NCI-H1417 (cell line): ENCODE measurements around the gene ITLN1.
"Not testable (repeated sequence)": the region's sequence is repeated elsewhere in the genome, so short reads cannot be mapped to it uniquely, and the experiment has no call there.

Experiments
- DNase-seq, 3 experiments: peaks; one replicate each; lab custom pipeline; 2025; lab: John Stamatoyannopoulos, UW

The ITLN1 gene

GRCh38 chr1:160883581-160884513, 1.1 kb downstream of the ITLN1 start:
- DNase-seq = no peak

- no peak for DNase-seq
These were observed 2.4 kb downstream of the ITLN1 start for GRCh38 chr1:160882582-160882981.

GRCh38 chr1:160881264-160881663, 3.7 kb downstream of the ITLN1 start:
- not testable (repeated sequence) for DNase-seq

DNA sequence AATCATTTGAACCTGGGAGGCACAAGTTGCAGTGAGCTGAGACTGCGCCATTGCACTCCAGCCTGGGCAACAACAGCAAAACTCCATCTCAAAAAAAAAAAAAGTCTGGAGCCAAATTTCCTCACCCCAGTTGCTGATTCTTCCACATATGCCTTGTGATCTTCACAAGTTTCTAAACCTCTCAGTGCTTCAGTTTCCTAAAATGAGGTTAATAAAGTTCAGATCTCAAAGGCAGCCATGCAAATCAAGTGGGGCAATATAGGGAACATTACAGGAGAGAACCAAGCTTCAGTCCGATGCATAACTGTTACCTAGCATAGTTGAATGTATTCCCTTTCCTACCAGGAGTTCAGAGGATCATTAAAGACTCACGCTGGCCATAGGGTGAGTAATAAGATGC, 4.8 kb downstream of the ITLN1 start:
- no peak for DNase-seq

DNA sequence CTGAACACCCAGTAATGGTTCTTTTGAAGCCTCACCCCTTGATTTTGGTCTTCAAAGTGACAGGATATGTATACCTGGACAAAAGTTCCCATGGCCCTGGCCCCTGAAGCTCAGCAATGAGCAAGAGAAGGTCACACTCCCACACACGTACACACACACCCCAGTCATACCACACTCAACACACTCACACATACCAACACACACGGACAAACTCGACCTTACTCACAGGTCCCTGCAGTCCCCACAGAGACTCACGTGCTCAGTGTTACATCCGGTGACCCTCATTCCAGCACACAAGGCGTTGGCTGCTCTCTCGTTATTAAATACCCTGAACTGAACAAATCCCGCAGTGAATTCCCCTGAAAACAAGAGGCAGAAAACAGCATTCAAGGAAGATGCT, 5.9 kb downstream of the ITLN1 start:
- no peak for DNase-seq

DNA sequence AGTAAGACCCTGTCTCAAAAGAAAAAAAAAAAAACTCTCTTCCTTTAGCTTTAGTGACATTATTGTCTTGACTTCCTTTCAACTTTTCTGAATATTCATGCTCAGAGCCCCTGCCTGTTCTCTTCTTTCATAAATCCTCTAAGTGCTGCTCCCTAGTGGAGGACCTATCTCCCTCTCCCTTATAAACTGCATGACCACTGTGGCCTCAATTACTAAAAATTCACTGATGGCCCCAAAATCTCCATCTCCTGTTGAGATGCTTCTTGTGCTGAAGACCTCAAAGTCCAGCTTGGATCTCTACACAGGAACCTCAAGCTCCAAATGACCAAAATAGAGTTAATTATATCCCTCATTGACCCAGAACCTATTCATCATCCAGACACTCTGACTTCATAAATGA, 7.8 kb downstream of the ITLN1 start:
- no peak for DNase-seq

- DNase-seq = no peak
These were observed 8.7 kb downstream of the ITLN1 start for GRCh38 chr1:160876311-160876710.

- not testable (repeated sequence) for DNase-seq
These were observed 9.4 kb downstream of the ITLN1 start for GRCh38 chr1:160875591-160875990.

GRCh38 chr1:160874935-160875334, 10.0 kb downstream of the ITLN1 start:
- no peak for DNase-seq

DNA sequence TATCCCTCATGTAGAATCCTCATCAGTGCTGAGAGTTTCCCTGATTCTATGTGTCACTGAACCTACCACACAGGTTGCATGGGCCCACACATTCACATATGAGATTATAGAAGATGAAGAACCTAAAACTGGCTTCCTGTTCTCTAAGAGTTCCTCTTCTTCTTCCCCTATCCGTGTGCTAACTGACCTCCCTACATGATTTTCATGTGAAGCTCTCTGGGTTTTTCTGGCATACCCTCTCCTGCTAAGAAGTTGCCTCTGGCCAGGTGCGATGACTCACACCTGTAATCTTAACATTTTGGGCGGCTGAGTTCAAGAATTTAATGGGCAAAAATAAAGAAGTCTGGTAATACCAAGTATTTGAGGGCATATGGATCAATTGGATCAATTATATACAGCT, 16.8 kb downstream of the ITLN1 start:
- no peak for DNase-seq

DNA sequence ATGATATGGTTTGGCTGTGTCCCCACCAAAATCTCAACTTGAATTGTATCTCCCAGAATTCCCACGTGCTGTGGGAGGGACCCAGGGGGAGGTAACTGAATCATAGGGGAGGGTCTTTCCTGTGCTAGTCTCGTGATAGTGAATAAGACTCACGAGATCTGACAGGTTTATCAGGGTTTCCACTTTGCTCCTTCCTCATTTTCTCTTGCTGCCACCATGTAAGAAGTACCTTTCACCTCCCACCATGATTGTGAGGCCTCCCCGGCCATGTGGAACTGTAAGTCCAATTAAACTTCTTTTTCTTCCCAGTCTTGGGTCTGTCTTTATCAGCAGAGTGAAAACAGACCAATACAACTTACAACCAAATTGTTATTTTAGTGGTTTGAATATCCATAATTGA, 17.3 kb downstream of the ITLN1 start:
- DNase-seq = not testable (repeated sequence)

- DNase-seq = no peak
These were observed 18.2 kb downstream of the ITLN1 start for GRCh38 chr1:160866695-160867260.

- no peak for DNase-seq
These were observed 18.8 kb downstream of the ITLN1 start for GRCh38 chr1:160866001-160866694.

- no peak for DNase-seq
These were observed 19.6 kb downstream of the ITLN1 start for GRCh38 chr1:160865337-160865736.

GRCh38 chr1:160864173-160864572, 20.8 kb downstream of the ITLN1 start:
- no peak for DNase-seq

GRCh38 chr1:160863774-160864131, 21.2 kb downstream of the ITLN1 start:
- no peak for DNase-seq

DNA sequence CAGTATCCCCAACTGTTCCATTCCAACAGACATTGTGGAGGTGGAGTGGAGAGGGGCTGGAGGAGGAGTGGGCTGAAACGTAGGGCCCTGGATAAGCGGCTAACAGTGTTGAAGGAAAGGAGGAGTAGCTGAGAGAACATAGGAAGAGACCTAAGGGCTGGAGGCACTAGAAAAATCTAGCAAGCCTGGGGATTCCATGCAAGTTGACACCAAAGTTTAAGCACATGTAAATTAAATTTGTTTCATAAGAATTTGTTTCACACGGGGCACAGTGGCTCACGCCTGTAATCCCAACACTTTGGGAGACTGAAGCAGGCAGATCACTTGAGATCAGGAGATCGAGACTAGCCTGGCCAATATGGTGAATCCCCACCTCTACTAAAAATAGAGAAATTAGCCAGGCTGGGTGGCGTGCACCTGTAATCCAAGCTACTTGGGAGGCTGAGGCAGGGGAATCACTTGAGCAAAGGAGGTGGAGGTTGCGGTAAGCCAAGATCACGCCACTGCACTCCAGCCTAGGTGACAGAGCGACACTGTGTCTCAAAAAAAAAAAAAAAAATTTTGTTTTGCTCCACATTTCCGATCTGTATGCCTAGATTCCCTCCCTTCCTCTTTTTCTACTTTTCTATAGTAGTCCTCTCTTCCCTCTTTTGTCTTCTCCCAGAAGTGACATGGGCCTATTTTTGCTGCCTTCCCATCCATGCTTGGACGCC, 21.8 kb downstream of the ITLN1 start:
- DNase-seq = no peak

DNA sequence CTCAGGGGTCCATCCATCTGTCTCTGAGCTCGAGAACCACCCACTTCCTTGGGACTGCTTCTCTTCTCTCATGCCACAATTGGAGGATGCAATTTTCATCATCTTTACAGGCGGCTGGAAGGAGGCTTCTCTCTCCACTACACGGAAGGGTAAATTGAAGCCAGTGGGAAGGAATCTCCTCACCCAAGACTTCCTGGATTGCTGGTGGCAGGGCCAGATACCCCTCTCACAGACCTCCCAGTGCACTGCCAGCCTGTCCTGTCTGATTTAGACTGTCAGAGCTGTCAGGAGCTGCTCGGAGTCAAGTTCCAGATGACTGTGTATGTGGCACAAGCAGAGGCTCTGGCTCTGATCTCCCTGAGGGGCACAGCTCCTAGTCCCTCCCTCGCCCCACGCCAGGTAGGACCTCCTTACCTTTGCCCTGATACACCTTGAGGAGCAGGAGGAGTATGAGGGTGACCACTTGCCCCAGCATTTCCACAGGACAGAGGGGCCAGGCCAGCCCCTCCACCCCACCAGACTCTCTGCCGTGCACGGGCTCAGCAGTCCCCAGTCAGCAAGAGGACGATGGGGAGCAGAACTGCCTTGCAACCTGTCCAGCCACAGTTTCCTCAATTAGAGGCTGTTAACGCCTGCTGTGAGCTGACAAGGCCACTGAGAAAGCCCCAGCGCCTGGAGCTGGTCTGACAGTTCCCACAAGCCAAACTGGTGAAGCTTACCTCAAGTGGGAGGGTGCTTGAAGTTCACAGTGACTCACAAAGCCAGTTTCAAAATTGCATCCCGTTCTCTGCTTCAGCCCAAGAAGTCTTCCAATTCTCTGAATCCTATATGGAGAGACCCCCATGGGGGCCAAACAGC, 22.5 kb downstream of the ITLN1 start, which contains the start of gene CD244:
TSS of gene CD244 (minus strand) at position 685 of the 858 bp plus-strand sequence. CDS start at position 475, 210 bp downstream.
- no peak for DNase-seq

DNA sequence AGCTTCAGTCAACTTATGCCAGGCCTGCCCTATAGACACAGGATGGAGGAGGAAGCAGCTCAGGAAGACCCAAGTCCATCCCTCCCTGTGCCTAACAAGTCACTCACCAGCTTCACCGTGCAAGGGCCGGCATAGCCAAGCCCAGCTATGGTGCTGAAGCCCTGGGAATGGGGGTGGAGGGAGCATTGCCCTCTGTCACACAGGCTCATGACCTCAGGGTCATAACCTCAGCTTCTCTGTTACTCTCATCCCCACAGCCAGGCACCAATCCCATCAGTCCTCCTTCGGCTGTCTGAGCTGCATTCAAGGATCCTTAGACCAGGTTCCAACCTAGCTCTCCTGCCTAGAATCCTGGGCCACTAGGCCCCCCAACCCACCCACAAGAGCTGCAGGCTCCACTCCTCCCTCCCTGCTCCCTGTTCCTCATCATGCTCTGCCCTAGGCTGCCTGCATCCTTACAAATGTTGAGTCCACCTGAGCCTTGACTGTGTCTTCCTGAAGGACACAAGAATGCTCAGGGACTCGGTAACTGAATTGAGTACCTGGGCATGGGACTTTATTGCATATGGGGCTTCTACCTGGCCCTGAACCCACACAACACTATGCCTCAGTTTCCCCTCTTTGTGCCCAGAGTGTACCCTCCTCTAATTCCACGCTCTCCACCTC, 24.0 kb downstream of the ITLN1 start:
- DNase-seq = no peak

DNA sequence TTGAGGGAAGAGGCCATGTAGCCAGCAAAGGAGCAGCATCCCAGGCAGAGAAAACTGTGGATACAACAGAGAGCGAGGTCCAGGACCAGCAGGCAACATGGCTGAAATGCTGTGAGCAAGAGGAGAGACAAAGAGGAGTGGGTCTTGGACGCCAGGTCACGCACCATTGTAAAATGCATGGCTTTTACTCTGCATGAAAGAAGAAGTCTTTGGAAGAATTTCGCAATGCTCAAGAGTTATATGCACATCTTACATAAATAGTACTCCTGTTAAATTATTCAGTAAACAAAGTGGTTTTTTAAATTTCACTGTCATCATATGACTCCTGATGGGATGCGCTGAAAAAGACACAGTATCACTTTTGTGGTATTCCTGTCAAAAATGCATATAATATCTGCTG, 25.8 kb downstream of the ITLN1 start:
- DNase-seq = no peak

- DNase-seq = no peak
These were observed 26.5 kb downstream of the ITLN1 start for GRCh38 chr1:160858507-160858906.
